Stimulated activated naive CD8-positive, alpha-beta T cell treated with anti-CD3 and anti-CD28 coated beads, Interleukin-15, Interleukin-2, amounts not matched to agents 100 ng/mL and 50 ng/mL, for 24 hours (primary cell): ENCODE data around the gene CTNNA2.

Source experiments
- H3K27ac Mint-ChIP-seq: one replicate; pipeline ENCODE4 v1.8.0; 2021; ENCODE audit warnings: mild to moderate bottlenecking, mixed read lengths
- H3K27me3 Mint-ChIP-seq: one replicate; pipeline ENCODE4 v1.8.0; 2021; ENCODE audit warnings: mixed read lengths
- H3K36me3 Mint-ChIP-seq: one replicate; pipeline ENCODE4 v1.8.0; 2021; ENCODE audit warnings: low read depth, mixed read lengths
- H3K4me1 Mint-ChIP-seq: one replicate; pipeline ENCODE4 v1.8.0; 2021; ENCODE audit warnings: low read depth, mixed read lengths
- H3K4me3 Mint-ChIP-seq: one replicate; pipeline ENCODE4 v1.8.0; 2021; ENCODE audit warnings: mild to moderate bottlenecking, mixed read lengths
- H3K9me3 Mint-ChIP-seq: one replicate; pipeline ENCODE4 v1.8.0; 2021; ENCODE audit warnings: mixed read lengths

The CTNNA2 gene

DNA sequence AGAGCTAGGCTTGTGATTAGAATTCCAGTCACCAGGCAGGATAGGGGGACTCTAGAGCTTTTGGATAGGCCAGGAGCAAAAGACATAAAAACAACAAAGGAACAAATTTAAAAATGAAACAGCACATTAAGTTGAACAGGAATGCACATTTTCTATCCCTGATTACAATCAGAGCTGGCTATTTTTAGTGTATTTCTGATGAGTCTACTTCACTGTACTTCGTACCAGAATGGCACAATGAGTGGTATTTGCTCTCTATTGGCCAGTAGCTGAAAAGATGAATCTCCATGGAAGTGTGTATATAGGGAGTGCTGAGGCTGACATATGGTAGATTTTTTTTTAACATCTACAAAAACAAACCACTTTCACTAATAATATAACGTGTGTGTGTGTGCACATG lies 825.9 kb downstream of the CTNNA2 start:
- Mint-ChIP-seq H3K27me3 (no peaks in the 10 kb centered on the region), H3K36me3 (no peaks in the 10 kb centered on the region), H3K4me1 (no peaks in the 10 kb centered on the region), H3K9me3 (peaks cover 15% of the 10 kb centered on the region), H3K27ac (no peak overlapping the region), H3K4me3 (no peak overlapping the region)

DNA sequence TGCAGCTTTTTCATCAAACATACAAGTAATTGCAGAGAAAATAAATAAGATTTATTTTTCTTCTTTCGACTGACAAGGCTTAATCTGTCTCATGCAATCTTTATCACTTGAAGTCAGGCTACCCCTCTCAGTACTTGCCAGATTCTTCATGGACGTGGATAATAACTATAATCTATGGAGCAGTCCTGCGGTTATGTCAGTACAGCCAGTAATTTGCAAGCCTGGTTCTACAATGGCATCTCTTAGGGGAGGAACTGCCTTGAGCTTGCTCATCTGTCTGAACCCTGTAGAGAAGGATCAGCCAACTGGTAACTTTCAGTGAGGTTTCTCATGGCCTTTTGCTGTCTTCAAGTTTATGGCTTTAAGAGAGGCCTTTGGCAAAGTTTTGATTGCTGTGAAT lies 827.2 kb downstream of the CTNNA2 start:
- Mint-ChIP-seq H3K36me3 (no peaks in the 10 kb centered on the region), H3K9me3 (peaks cover 24% of the 10 kb centered on the region), H3K4me1 (no peaks in the 10 kb centered on the region), H3K27ac (no peak overlapping the region), H3K4me3 (no peak overlapping the region), H3K27me3 (no peaks in the 10 kb centered on the region)

DNA sequence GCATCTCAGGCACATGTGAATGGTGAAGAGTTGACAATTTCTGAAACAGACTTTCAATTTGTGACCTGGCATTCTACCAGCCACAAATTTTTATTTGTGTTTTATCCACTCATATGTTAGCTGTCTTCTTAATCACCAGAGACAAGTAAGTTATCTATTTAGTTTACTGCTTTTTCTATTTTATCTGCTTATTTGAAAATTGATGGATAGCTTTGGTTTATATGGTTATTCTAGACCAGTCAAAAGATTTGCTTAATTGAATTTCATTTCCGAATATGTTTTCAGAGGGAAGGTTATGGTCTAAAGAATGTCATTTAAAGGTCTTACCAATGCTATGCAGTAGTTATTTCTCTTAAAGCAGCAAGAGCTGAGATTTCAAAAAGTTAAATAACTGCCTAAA lies 835.2 kb downstream of the CTNNA2 start:
- no peaks in the 10 kb centered on the region for H3K36me3 Mint-ChIP-seq
- no peaks in the 10 kb centered on the region for H3K27me3 Mint-ChIP-seq
- no peak overlapping the region for H3K27ac Mint-ChIP-seq
- no peak overlapping the region for H3K4me3 Mint-ChIP-seq
- H3K4me1 Mint-ChIP-seq, result no peaks in the 10 kb centered on the region
- H3K9me3 Mint-ChIP-seq, result peaks cover 20% of the 10 kb centered on the region

DNA sequence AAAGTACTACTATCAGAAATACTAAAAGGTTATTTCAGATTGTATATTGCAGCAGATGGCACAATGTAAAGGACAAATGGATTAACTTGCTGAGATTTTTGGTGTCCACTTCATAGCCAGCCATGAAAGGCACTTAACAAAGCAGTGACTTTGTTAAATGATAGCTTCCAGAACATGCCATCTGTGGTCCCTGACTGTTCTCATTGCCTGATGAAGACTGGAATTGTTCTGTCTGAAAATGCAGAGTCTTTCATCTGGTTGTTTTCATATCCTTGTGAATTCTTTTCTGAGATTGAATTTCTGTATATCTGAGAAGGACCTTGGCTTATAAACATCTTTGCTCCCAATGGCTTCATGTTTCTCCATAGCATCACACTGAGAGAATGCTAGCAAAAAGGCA lies 836.1 kb downstream of the CTNNA2 start:
- Mint-ChIP-seq H3K27ac (no peak overlapping the region), H3K4me3 (no peak overlapping the region), H3K9me3 (peaks cover 20% of the 10 kb centered on the region), H3K27me3 (no peaks in the 10 kb centered on the region), H3K36me3 (no peaks in the 10 kb centered on the region), H3K4me1 (no peaks in the 10 kb centered on the region)

DNA sequence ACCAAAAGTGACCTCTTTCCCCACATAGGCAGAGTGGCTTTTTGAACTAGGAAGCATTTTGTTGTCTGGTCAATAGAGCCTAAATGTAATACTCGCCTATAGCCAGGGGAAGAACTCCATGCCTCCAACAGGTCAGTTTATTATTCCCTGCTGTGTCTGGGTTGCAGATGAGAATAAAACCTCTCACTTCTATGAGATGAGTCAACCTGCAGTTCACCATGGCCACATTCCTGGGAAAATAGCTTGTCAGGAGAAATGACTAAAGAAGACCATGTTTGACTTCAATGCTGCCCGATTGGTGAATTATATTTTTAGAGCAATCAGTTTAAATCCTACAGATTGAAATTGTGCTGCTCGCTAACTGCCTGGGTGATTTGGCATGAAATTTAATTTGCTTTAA lies 838.4 kb downstream of the CTNNA2 start:
- no peaks in the 10 kb centered on the region for H3K4me1 Mint-ChIP-seq
- H3K36me3 Mint-ChIP-seq, result no peaks in the 10 kb centered on the region
- H3K27ac Mint-ChIP-seq, result no peak overlapping the region
- peaks cover 9% of the 10 kb centered on the region for H3K9me3 Mint-ChIP-seq
- H3K4me3 Mint-ChIP-seq, result no peak overlapping the region
- no peaks in the 10 kb centered on the region for H3K27me3 Mint-ChIP-seq

DNA sequence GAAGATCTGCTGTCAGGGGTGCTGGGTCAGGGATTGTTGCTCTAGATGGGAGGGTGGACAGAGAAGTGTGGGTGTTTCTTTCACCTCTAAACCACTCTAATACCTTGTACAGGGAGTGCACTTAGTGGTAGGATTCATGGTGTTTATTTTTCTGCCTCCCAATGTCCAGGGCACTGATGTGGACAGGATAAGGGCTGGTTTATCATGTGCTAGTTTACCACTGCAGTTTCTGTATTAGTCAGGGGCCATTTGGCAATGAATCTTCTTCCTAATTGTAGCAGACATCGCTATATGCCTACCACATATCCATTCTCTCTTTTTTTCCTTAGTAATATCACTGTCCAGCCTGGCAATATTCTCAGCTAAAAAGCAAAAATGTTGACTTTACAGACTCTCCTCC lies 842.0 kb downstream of the CTNNA2 start:
- Mint-ChIP-seq H3K4me3 (no peak overlapping the region), H3K4me1 (no peaks in the 10 kb centered on the region), H3K9me3 (peaks cover 16% of the 10 kb centered on the region), H3K27me3 (no peaks in the 10 kb centered on the region), H3K36me3 (no peaks in the 10 kb centered on the region), H3K27ac (no peak overlapping the region)

DNA sequence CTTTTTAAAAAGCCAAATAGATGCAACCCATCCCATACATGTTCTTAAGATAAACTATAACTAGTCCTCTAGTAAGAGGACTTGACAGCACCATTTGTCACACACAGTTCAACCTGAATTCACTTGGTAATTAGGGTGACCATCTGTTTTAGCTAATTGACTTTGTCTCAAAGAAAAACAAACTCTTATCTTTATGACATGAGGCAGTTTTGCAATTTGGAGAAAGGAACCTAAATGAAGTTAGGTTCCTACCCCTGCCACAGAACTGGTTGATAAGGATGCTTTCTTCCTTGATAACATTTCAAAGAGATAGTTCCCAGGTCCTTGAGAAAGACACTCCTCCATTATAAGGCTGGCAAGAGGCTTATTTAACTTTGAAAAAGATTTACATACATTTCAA lies 849.1 kb downstream of the CTNNA2 start:
- no peaks in the 10 kb centered on the region for H3K36me3 Mint-ChIP-seq

DNA sequence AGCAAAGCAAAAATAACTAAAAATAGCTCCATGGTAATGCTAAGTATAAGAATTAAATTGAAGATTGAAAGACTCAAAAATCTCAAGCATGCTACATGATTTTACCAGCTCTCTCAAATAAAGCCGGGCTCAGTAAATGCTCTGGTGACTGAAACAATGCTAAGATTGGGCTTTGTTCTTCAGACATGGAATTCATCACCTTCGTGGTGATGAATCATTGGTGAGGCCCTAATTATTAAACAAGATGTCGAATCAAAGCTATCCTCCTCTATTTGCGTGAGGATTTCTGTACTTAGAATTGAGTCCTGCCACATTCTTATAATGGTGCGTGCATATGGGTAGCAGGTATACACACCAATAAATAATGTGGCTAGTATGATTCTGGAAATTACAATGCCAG lies 850.5 kb downstream of the CTNNA2 start:
- Mint-ChIP-seq H3K27me3 (no peaks in the 10 kb centered on the region), H3K27ac (no peak overlapping the region), H3K4me1 (no peaks in the 10 kb centered on the region), H3K9me3 (peaks cover 11% of the 10 kb centered on the region), H3K36me3 (no peaks in the 10 kb centered on the region), H3K4me3 (no peak overlapping the region)

More for the DNA sequence above, 849.1 kb downstream of the CTNNA2 start:
- H3K4me3 Mint-ChIP-seq, result no peak overlapping the region
- H3K27me3 Mint-ChIP-seq, result no peaks in the 10 kb centered on the region
- no peaks in the 10 kb centered on the region for H3K4me1 Mint-ChIP-seq
- peaks cover 8% of the 10 kb centered on the region for H3K9me3 Mint-ChIP-seq
- H3K27ac Mint-ChIP-seq, result no peak overlapping the region

DNA sequence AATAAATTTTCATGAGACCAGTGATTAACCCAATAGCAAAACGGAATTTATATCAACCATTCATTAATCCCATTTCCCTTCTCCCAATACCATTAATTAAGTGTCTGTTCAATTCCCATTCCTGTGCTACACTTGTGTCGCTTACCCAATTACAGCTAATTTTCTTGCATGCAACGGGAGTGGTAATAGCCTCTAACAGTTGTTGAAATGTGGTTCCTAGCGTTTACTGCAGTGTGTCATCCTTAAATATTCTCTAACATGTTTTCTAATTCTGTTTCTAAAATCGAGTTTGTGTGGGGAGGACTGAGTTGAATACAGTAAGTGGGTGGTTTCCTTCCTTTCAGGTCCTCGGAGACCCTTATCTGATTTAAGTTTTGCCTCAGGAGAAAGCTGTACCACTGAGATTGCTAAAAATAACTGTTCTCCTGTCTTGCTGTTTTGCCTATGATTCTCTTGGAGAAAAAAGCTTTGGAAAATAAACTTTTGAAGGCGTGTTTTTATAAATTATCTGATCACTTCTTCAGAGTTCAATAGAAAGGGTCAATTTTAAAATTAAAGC lies 851.0 kb downstream of the CTNNA2 start:
- Mint-ChIP-seq H3K27ac (no peak overlapping the region), H3K36me3 (no peaks in the 10 kb centered on the region)

DNA sequence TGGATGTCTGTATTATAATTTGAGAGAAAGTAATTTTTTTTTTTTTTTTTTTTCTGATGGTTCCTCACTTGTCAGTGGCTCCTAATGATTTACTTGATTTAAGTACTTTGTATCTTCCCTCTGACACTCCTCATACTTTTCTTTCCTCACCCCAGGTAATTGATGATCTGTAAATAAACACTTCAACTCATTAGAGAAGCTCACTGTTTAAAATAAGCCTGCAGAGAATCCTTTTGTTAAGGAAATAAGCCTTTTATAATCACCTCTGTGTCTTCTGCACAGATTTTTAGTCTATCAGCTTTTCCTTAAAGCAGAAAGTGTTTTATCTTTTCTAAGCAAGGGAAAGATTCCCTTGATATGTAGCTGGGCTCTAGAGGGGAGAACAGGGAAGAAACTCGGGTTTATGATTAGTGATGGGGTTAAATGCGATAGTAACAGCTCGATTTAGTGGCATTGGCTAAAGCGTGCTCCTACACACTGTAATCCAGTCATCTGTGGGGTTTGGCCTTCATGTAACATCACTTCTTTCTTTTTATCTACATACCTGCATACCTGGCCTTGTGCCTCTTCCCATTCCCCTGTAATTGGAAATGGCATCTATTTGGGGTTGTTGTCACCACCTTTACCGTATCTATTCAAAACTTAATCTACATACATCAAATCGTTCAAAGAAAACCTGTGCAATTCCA lies 851.8 kb downstream of the CTNNA2 start:
- H3K9me3 Mint-ChIP-seq, result peaks cover 11% of the 10 kb centered on the region
- no peak overlapping the region for H3K4me3 Mint-ChIP-seq
- no peaks in the 10 kb centered on the region for H3K36me3 Mint-ChIP-seq
- H3K27me3 Mint-ChIP-seq, result no peaks in the 10 kb centered on the region
- H3K4me1 Mint-ChIP-seq, result no peaks in the 10 kb centered on the region
- no peak overlapping the region for H3K27ac Mint-ChIP-seq

More for the DNA sequence above, 851.0 kb downstream of the CTNNA2 start:
- H3K9me3 Mint-ChIP-seq, result peaks cover 11% of the 10 kb centered on the region
- no peak overlapping the region for H3K4me3 Mint-ChIP-seq
- H3K27me3 Mint-ChIP-seq, result no peaks in the 10 kb centered on the region
- H3K4me1 Mint-ChIP-seq, result no peaks in the 10 kb centered on the region

DNA sequence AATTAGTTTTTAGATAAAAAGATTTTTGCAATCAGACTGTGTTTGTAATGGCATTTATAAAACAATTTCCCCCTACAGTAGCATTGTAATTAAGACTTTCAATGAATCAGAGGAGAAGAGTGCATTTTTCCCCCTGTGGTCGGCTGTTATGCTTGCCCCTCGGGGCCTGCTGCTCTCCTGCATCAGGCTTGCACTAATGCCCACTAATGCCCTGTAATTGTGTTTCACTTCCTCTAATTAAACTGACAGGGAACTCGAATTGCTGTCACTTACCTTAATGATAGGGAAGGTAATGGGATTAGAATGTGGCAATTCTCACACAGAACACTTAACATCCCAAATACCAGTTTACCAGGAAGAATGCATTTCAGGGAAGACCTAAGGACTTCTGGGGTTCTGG lies 852.9 kb downstream of the CTNNA2 start:
- Mint-ChIP-seq H3K4me1 (no peaks in the 10 kb centered on the region), H3K27me3 (no peaks in the 10 kb centered on the region), H3K27ac (no peak overlapping the region), H3K9me3 (peaks cover 11% of the 10 kb centered on the region), H3K4me3 (no peak overlapping the region), H3K36me3 (no peaks in the 10 kb centered on the region)

DNA sequence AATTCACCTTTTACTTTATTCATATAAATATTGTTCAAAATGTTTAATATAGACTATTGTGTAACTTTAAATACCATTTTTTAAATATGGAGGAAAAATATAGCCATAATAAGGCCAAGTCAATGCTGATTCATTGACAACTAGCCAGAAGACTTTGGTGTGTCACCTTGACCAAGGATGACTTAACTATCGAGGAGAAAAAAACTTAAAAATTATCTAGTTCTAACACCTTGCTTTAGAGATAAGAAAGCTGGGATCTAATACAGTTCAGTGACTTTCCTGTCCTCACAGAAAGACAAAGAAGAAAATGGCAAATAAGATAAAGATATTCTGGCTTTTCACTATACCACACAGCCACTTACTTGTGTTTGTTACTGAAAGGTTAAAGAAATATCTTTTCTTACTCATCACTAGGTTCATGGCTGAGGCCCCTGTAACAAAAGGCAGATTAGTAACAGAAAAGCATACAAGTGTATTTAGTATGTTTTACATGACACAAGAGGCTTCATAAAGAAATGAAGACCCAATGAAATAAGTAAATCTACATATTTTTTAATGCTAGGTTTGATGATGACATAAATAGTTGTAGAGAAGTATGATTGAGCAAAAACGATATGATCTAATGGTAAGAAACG lies 857.6 kb downstream of the CTNNA2 start:
- no peak overlapping the region for H3K27ac Mint-ChIP-seq
- no peaks in the 10 kb centered on the region for H3K36me3 Mint-ChIP-seq
- H3K4me3 Mint-ChIP-seq, result no peak overlapping the region
- H3K9me3 Mint-ChIP-seq, result peaks cover 15% of the 10 kb centered on the region
- H3K4me1 Mint-ChIP-seq, result no peaks in the 10 kb centered on the region
- no peaks in the 10 kb centered on the region for H3K27me3 Mint-ChIP-seq

DNA sequence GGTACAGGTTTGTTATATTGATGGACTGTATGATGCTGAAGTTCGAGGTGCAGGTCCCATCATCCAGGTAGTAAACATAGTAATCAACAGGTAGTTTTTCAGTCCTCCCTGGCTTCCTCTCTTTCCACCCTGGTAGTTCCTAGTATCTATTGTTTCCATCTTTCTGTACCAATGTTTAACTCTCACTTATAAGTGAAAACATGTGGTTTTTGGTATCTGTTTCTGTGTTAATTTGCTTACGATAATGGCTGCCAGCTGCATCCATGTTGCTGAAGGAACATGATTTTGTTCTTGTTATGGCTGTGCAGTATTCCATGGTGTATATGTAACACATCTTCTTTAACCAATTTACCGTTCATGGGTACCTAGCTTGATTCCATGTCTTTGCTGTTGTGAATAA lies 861.3 kb downstream of the CTNNA2 start:
- Mint-ChIP-seq H3K4me3 (no peak overlapping the region), H3K36me3 (no peaks in the 10 kb centered on the region), H3K4me1 (no peaks in the 10 kb centered on the region), H3K27me3 (no peaks in the 10 kb centered on the region), H3K27ac (no peak overlapping the region), H3K9me3 (peaks cover 23% of the 10 kb centered on the region)

DNA sequence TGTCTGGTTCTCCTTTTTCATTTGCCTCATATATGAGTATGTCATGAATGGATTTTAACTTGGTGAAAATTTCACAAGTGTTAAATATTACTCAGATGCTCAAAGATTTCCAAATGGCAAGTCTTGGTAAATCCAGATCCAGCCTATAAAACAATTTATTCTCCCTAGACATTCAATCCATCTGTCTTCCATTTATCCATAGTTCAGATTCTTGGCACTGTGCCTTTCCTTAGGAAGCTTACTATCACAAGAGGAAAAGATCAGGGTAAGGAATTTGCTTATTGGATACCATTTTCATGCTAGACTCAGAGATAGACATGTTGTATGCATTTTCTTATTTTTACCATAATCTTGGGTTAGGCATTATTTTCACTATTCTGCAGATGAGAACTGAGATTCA lies 864.2 kb downstream of the CTNNA2 start:
- no peaks in the 10 kb centered on the region for H3K4me1 Mint-ChIP-seq
- H3K27ac Mint-ChIP-seq, result no peak overlapping the region
- H3K4me3 Mint-ChIP-seq, result no peak overlapping the region
- no peaks in the 10 kb centered on the region for H3K27me3 Mint-ChIP-seq
- H3K9me3 Mint-ChIP-seq, result peaks cover 14% of the 10 kb centered on the region
- no peaks in the 10 kb centered on the region for H3K36me3 Mint-ChIP-seq

DNA sequence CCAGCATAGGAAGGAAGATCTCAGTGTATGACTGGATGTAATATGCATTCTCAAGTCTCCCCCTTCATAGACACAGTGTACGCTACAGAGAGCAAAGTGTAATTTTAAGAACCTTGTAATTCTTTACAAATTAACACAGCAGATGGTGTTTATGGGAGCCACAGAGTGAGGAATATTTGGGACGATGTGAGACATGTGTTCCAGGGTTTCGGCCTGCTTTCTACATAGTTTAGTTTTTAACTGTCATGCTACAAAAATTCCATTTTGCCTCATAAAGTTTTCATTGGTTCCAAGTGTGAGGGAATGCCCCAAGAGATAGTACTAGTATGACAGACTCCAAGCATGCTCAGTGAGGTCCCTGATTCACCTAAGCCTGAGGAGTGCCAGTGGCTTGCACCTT lies 867.9 kb downstream of the CTNNA2 start:
- Mint-ChIP-seq H3K27ac (no peak overlapping the region), H3K4me3 (no peak overlapping the region), H3K36me3 (no peaks in the 10 kb centered on the region), H3K27me3 (no peaks in the 10 kb centered on the region), H3K4me1 (no peaks in the 10 kb centered on the region), H3K9me3 (peaks cover 14% of the 10 kb centered on the region)

DNA sequence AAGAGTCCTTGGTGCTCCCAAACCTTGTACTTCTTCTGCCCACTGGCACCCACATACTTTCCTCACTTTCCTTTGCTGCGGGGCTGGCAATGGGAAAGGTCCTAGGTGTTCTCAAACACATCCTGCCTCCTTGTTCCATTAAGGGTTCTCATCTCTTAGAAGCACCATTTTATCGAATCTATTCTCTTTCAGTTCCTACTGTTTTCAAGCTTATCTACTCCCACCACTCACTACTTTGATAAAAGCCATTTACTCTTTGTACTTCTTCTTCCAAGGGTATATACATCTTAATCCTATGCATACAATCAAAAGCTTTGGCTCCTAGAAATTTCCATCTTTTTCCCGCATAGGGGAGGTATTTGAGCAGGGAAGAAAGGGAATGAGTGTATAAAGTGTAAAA lies 868.8 kb downstream of the CTNNA2 start:
- H3K27ac Mint-ChIP-seq, result no peak overlapping the region
- no peaks in the 10 kb centered on the region for H3K36me3 Mint-ChIP-seq
- no peak overlapping the region for H3K4me3 Mint-ChIP-seq
- H3K9me3 Mint-ChIP-seq, result peaks cover 8% of the 10 kb centered on the region
- H3K27me3 Mint-ChIP-seq, result no peaks in the 10 kb centered on the region
- no peaks in the 10 kb centered on the region for H3K4me1 Mint-ChIP-seq
